ENCODE measurements around the gene RUNX1. TPM values are rescaled to one million over a fixed set of nuclear protein-coding genes. Genes with fewer than 3 reads are reported as not detected.

The RUNX1 gene
- total and polyA plus RNA-seq, 10 of the 15 experiments (the other 5 are each of a cell fraction or from before 2014, with no cell fraction given): 0.90 to 15.2 (median 4.1) TPM

DNA sequence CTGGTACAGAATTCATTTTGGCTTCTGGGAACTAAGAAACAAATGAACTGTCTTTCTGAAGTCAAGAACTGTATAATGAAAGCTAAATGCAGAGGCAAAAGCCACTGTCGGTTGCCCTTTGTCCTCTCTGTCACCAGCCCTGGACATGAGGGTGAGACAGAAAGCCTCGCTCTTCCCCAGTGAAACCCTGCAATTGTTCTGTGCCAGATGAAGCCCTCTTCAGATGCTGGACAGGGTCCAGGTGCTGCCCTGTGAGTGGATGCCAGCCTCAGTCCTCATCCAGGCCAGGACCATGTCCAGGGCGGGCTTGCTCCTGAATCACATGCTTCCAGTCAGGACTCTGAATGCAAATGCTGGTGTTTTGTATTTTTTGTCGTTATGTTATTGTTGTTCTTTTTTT lies 138.7 kb downstream of the RUNX1 start:
- no peaks in the 10 kb centered on the region for H3K36me3 ChIP-seq (ENCODE audit: control insufficient read depth in 2 of 2, insufficient read depth in 2 of 2, low read length in 1 of 2)
- SMC1A ChIA-PET (ENCODE audit: uncharacterized antibody, unreplicated experiment): interaction anchor here (1.1 kb wide), 1 partner anchor 11 kb away, joined by 4 read pairs; no protein-coding TSS in a partner anchor
- ATAC-seq (no peak), FAIRE-seq (no peak), DNase-seq (ENCODE audit: low read depth, low spot score) (no peak)
- H3K27ac ChIP-seq (ENCODE audit: control insufficient read depth, insufficient read depth): no peak overlapping the region
- CTCF ChIA-PET: no interaction called here
- H3K9me3 ChIP-seq (replicated peaks; ENCODE audit: control insufficient read depth, insufficient read depth, low read length): no peaks in the 10 kb centered on the region
- H4K20me1 ChIP-seq (ENCODE audit: control insufficient read depth, insufficient read depth): peaks cover 7% of the 10 kb centered on the region; the same call in 1 of the 2 replicates
- peaks cover 25% of the 10 kb centered on the region for H3K4me1 ChIP-seq (ENCODE audit: control insufficient read depth, insufficient read depth, low read length)
- H3K4me2 ChIP-seq (ENCODE audit: control insufficient read depth, insufficient read depth): no peak overlapping the region
- H3K9ac ChIP-seq (ENCODE audit: control insufficient read depth, insufficient read depth, low read length): no peak overlapping the region
- BruUV-seq (replicated peaks): no TSS peak
- peaks cover 0 to 11% of the 10 kb centered on the region in 2 experiments; a peak in 3 of 4 replicates for H3K27me3 ChIP-seq (replicated peaks in 1 of 2; ENCODE audit: control insufficient read depth in 2 of 2, insufficient read depth in 2 of 2, low read length in 1 of 2)
- POLR2A ChIA-PET: no interaction called here
- in situ Hi-C loops (cut with MboI): no loop called here
- intact Hi-C loops (cut with micrococcal nuclease; ENCODE audit: unreplicated experiment): no loop called here
- TF ChIP-seq JUNB (IDR thresholded peaks at IDR 0.05): no peak
- no peak for TF ChIP-seq POLR2AphosphoS5 (IDR thresholded peaks at IDR 0.05; ENCODE audit: low read length)
- no peak for TF ChIP-seq WRNIP1 (IDR thresholded peaks at IDR 0.05; ENCODE audit: borderline replicate concordance, low read depth, low read length)
- TF ChIP-seq, protein P1, sequence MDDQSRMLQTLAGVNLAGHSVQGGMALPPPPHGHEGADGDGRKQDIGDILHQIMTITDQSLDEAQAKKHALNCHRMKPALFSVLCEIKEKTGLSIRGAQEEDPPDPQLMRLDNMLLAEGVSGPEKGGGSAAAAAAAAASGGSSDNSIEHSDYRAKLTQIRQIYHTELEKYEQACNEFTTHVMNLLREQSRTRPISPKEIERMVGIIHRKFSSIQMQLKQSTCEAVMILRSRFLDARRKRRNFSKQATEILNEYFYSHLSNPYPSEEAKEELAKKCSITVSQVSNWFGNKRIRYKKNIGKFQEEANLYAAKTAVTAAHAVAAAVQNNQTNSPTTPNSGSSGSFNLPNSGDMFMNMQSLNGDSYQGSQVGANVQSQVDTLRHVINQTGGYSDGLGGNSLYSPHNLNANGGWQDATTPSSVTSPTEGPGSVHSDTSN (IDR thresholded peaks at IDR 0.05; ENCODE audit: insufficient replicate concordance, low read depth, low read length): no peak
- TF ChIP-seq, protein P2, sequence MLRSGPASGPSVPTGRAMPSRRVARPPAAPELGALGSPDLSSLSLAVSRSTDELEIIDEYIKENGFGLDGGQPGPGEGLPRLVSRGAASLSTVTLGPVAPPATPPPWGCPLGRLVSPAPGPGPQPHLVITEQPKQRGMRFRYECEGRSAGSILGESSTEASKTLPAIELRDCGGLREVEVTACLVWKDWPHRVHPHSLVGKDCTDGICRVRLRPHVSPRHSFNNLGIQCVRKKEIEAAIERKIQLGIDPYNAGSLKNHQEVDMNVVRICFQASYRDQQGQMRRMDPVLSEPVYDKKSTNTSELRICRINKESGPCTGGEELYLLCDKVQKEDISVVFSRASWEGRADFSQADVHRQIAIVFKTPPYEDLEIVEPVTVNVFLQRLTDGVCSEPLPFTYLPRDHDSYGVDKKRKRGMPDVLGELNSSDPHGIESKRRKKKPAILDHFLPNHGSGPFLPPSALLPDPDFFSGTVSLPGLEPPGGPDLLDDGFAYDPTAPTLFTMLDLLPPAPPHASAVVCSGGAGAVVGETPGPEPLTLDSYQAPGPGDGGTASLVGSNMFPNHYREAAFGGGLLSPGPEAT (IDR thresholded peaks at IDR 0.05; ENCODE audit: low read depth): no peak
- no peak for TF ChIP-seq TBL1XR1 (IDR thresholded peaks at IDR 0.05; ENCODE audit: low read depth, low read length)
- no peak overlapping the region for H2AFZ ChIP-seq (ENCODE audit: control insufficient read depth, low read depth, low read length)
- H3K79me2 ChIP-seq (ENCODE audit: control insufficient read depth, insufficient read depth, low read length): no peaks in the 10 kb centered on the region
- 53% methylated on average over 4 of the region's 4 CpGs for WGBS (ENCODE audit: insufficient coverage, insufficient replicate concordance, low lambda C conversion rate, missing lambda C conversion rate)
- no peak overlapping the region for H3K4me3 ChIP-seq
- RAD21 ChIA-PET (ENCODE audit: unreplicated experiment): interaction anchor here (0.7 to 1.0 kb wide), 2 partner anchors 24 to 1168 kb away, joined by 3 to 4 read pairs; no protein-coding TSS in a partner anchor

Data from GM12878 (cell line).